Sigmoid colon (tissue), 4 donors: ENCODE results near the gene VWA5B1.

ENCODE experiments used
- CTCF ChIP-seq, 4 experiments: fragments of 450-650 bp in 3 of 4; fragments of 200-600 bp in 1 of 4; IDR thresholded peaks; one replicate each; pipeline ENCODE4 v1.5.1; 2016 to 2019; ENCODE audit warnings: antibody characterized with exemption in 4 of 4, mild to moderate bottlenecking in 3 of 4, moderate library complexity in 2 of 4
- EP300 ChIP-seq, 4 donors: sonication (generic); formaldehyde crosslinking; IDR thresholded peaks; one replicate each; pipeline ENCODE4 v1.6.1; 2017; ENCODE audit warnings: antibody characterized with exemption in 4 of 4
- POLR2A ChIP-seq, 2 donors: fragments of 450-650 bp; IDR thresholded peaks; one replicate each; pipeline ENCODE4 v1.6.1; 2016; ENCODE audit warnings: antibody characterized with exemption in 2 of 2, mild to moderate bottlenecking in 2 of 2, moderate library complexity in 2 of 2
- POLR2AphosphoS5 ChIP-seq, 4 donors: sonication (generic); formaldehyde crosslinking; IDR thresholded peaks; one replicate each; pipeline ENCODE4 v1.6.1; 2017; ENCODE audit warnings: antibody characterized with exemption in 4 of 4

- TF ChIP-seq CTCF (IDR thresholded peaks at IDR 0.05) (no peak), POLR2A (IDR thresholded peaks at IDR 0.05) (no peak), EP300 (IDR thresholded peaks at IDR 0.05) (no peak), POLR2AphosphoS5 (IDR thresholded peaks at IDR 0.05) (no peak)
These were observed 54.7 kb downstream of the VWA5B1 start for GRCh38 chr1:20345419-20345818.
